ENCODE results near the gene PKHD1. TPM values are rescaled to one million over a fixed set of nuclear protein-coding genes. Genes with fewer than 3 reads are reported as not detected.
A peak's percentile ranks its signal among the peaks of the same experiment; 100 is the strongest.

PKHD1 gene
- total RNA-seq, 1 experiment from 2014 or later: 0.03 TPM

GRCh38 chr6:51915098-51915497 is 172.3 kb downstream of the PKHD1 start:
- no peak for DNase-seq (ENCODE audit: low read depth, low spot score)
- in situ Hi-C loops (cut with HindIII; ENCODE audit: low pct_unique_long_range_greater_than_20kb, low sequenced_read_pairs): no loop called here

GRCh38 chr6:51913265-51913664 is 174.1 kb downstream of the PKHD1 start:
- no peak for DNase-seq (ENCODE audit: low read depth, low spot score)
- in situ Hi-C loops (cut with HindIII; ENCODE audit: low pct_unique_long_range_greater_than_20kb, low sequenced_read_pairs): no loop called here

GRCh38 chr6:51910851-51911250 is 176.6 kb downstream of the PKHD1 start:
- no peak for DNase-seq (ENCODE audit: low read depth, low spot score)
- in situ Hi-C loops (cut with HindIII; ENCODE audit: low pct_unique_long_range_greater_than_20kb, low sequenced_read_pairs): no loop called here

GRCh38 chr6:51908243-51908642 is 179.2 kb downstream of the PKHD1 start:
- no peak for DNase-seq (ENCODE audit: low read depth, low spot score)
- in situ Hi-C loops (cut with HindIII; ENCODE audit: low pct_unique_long_range_greater_than_20kb, low sequenced_read_pairs): no loop called here

- in situ Hi-C loops (cut with HindIII; ENCODE audit: low pct_unique_long_range_greater_than_20kb, low sequenced_read_pairs): no loop called here
- no peak for DNase-seq (ENCODE audit: low read depth, low spot score)
These were observed 185.3 kb downstream of the PKHD1 start for GRCh38 chr6:51901766-51902764.

- no peak for DNase-seq (ENCODE audit: low read depth, low spot score)
- in situ Hi-C loops (cut with HindIII; ENCODE audit: low pct_unique_long_range_greater_than_20kb, low sequenced_read_pairs): no loop called here
These were observed 194.0 kb downstream of the PKHD1 start for GRCh38 chr6:51893366-51893765.

GRCh38 chr6:51892750-51893149 is 194.7 kb downstream of the PKHD1 start:
- in situ Hi-C loops (cut with HindIII; ENCODE audit: low pct_unique_long_range_greater_than_20kb, low sequenced_read_pairs): no loop called here
- no peak for DNase-seq (ENCODE audit: low read depth, low spot score)

GRCh38 chr6:51892339-51892738 is 195.1 kb downstream of the PKHD1 start:
- DNase-seq (ENCODE audit: low read depth, low spot score): no peak
- in situ Hi-C loops (cut with HindIII; ENCODE audit: low pct_unique_long_range_greater_than_20kb, low sequenced_read_pairs): no loop called here

- DNase-seq (ENCODE audit: low read depth, low spot score): no peak
- in situ Hi-C loops (cut with HindIII; ENCODE audit: low pct_unique_long_range_greater_than_20kb, low sequenced_read_pairs): no loop called here
These were observed 195.6 kb downstream of the PKHD1 start for GRCh38 chr6:51891784-51892183.

- in situ Hi-C loops (cut with HindIII; ENCODE audit: low pct_unique_long_range_greater_than_20kb, low sequenced_read_pairs): no loop called here
- no peak for DNase-seq (ENCODE audit: low read depth, low spot score)
These were observed 199.6 kb downstream of the PKHD1 start for GRCh38 chr6:51887859-51888258.

- DNase-seq (ENCODE audit: low read depth, low spot score): no peak
- in situ Hi-C loops (cut with HindIII; ENCODE audit: low pct_unique_long_range_greater_than_20kb, low sequenced_read_pairs): no loop called here
These were observed 201.5 kb downstream of the PKHD1 start for GRCh38 chr6:51885957-51886356.

GRCh38 chr6:51868591-51869355 is 218.6 kb downstream of the PKHD1 start:
- in situ Hi-C loops (cut with HindIII; ENCODE audit: low pct_unique_long_range_greater_than_20kb, low sequenced_read_pairs): no loop called here
- no peak for DNase-seq (ENCODE audit: low read depth, low spot score)

- in situ Hi-C loops (cut with HindIII; ENCODE audit: low pct_unique_long_range_greater_than_20kb, low sequenced_read_pairs): no loop called here
These were observed 220.5 kb downstream of the PKHD1 start for GRCh38 chr6:51866867-51867266.

GRCh38 chr6:51865996-51866395 is 221.4 kb downstream of the PKHD1 start:
- DNase-seq (ENCODE audit: low read depth, low spot score): no peak
- in situ Hi-C loops (cut with HindIII; ENCODE audit: low pct_unique_long_range_greater_than_20kb, low sequenced_read_pairs): no loop called here

More at GRCh38 chr6:51866867-51867266, 220.5 kb downstream of the PKHD1 start:
- no peak for DNase-seq (ENCODE audit: low read depth, low spot score)

- DNase-seq (ENCODE audit: low read depth, low spot score): no peak
- in situ Hi-C loops (cut with HindIII; ENCODE audit: low pct_unique_long_range_greater_than_20kb, low sequenced_read_pairs): no loop called here
These were observed 222.2 kb downstream of the PKHD1 start for GRCh38 chr6:51865176-51865575.

GRCh38 chr6:51857134-51857533 is 230.3 kb downstream of the PKHD1 start:
- in situ Hi-C loops (cut with HindIII; ENCODE audit: low pct_unique_long_range_greater_than_20kb, low sequenced_read_pairs): no loop called here
- DNase-seq (ENCODE audit: low read depth, low spot score): no peak

- DNase-seq (ENCODE audit: low read depth, low spot score): no peak
- in situ Hi-C loops (cut with HindIII; ENCODE audit: low pct_unique_long_range_greater_than_20kb, low sequenced_read_pairs): no loop called here
These were observed 230.9 kb downstream of the PKHD1 start for GRCh38 chr6:51856508-51856907.

- in situ Hi-C loops (cut with HindIII; ENCODE audit: low pct_unique_long_range_greater_than_20kb, low sequenced_read_pairs): no loop called here
These were observed 231.9 kb downstream of the PKHD1 start for GRCh38 chr6:51855310-51856082.

More at GRCh38 chr6:51855310-51856082, 231.9 kb downstream of the PKHD1 start:
- DNase-seq (ENCODE audit: low read depth, low spot score): peak; percentile 86

Data from SK-MEL-5 (cell line).